Measurements from ENCODE around the gene VAMP2.

Gene VAMP2

GRCh38 chr17:8122924-8123694, 39.6 kb downstream of the VAMP2 start:
- no peak for DNase-seq (ENCODE audit: low spot score)

GRCh38 chr17:8122422-8122923, 40.3 kb downstream of the VAMP2 start:
- DNase-seq (ENCODE audit: low spot score): no peak

- no peak for DNase-seq (ENCODE audit: low spot score)
These were observed 40.9 kb downstream of the VAMP2 start for GRCh38 chr17:8121681-8122421.

- no peak for DNase-seq (ENCODE audit: low spot score)
These were observed 41.4 kb downstream of the VAMP2 start for GRCh38 chr17:8121407-8121680.

- peak; percentile 34 for DNase-seq (ENCODE audit: low spot score)
These were observed 42.0 kb downstream of the VAMP2 start for GRCh38 chr17:8120520-8121406.

- peak; percentile 88 for DNase-seq (ENCODE audit: low spot score)
These were observed 42.9 kb downstream of the VAMP2 start for GRCh38 chr17:8119581-8120519.

GRCh38 chr17:8118769-8119580, 43.8 kb downstream of the VAMP2 start:
- peak; percentile 81 for DNase-seq (ENCODE audit: low spot score)

- peak; percentile 42 for DNase-seq (ENCODE audit: low spot score)
These were observed 44.6 kb downstream of the VAMP2 start, which contains the start of gene ALOXE3 for GRCh38 chr17:8117980-8118768. Gene ALOXE3 (minus strand): TSS chr17:8118514. CDS start chr17:8117990, 524 bp downstream.

- DNase-seq (ENCODE audit: low spot score): no peak
These were observed 45.3 kb downstream of the VAMP2 start for GRCh38 chr17:8117367-8117979.

- DNase-seq (ENCODE audit: low spot score): no peak
These were observed 46.0 kb downstream of the VAMP2 start for GRCh38 chr17:8116776-8117175.

GRCh38 chr17:8110907-8111306, 51.8 kb downstream of the VAMP2 start:
- no peak for DNase-seq (ENCODE audit: low spot score)

GRCh38 chr17:8110456-8110804, 52.3 kb downstream of the VAMP2 start:
- DNase-seq (ENCODE audit: low spot score): no peak

- peak; percentile 65 for DNase-seq (ENCODE audit: low spot score)
These were observed 52.9 kb downstream of the VAMP2 start for GRCh38 chr17:8109661-8110455.
